GM19324 (cell line): ENCODE data around the gene GALNTL6.
A peak's percentile ranks its signal among the peaks of the same experiment; 100 is the strongest.
"Not testable (repeated sequence)": the region's sequence is repeated elsewhere in the genome, so short reads cannot be mapped to it uniquely, and the experiment has no call there.

Experiments
- ATAC-seq: cut with Tn5 transposase; IDR thresholded peaks from one replicate; pipeline ENCODE4 v1.9.1; 2021; ENCODE audit warnings: mild to moderate bottlenecking, moderate library complexity; ENCODE audit not compliant: unreplicated experiment, low FRiP score

Gene GALNTL6

GRCh38 chr4:172778583-172778982, 965.4 kb downstream of the GALNTL6 start:
- ATAC-seq: no peak

- ATAC-seq: no peak
Observed at GRCh38 chr4:172780566-172781081, 967.4 kb downstream of the GALNTL6 start.

GRCh38 chr4:172785613-172786012, 972.4 kb downstream of the GALNTL6 start:
- no peak for ATAC-seq

GRCh38 chr4:172786039-172786792, 973.0 kb downstream of the GALNTL6 start:
- ATAC-seq: no peak

- ATAC-seq: no peak
Observed at GRCh38 chr4:172787111-172787510, 973.9 kb downstream of the GALNTL6 start.

- no peak for ATAC-seq
Observed at GRCh38 chr4:172791841-172792240, 978.6 kb downstream of the GALNTL6 start.

GRCh38 chr4:172793565-172794306, 980.5 kb downstream of the GALNTL6 start:
- ATAC-seq: no peak

GRCh38 chr4:172794307-172794703, 981.1 kb downstream of the GALNTL6 start:
- no peak for ATAC-seq

- not testable (repeated sequence) for ATAC-seq
Observed at GRCh38 chr4:172797281-172797680, 984.1 kb downstream of the GALNTL6 start.

- ATAC-seq: no peak
Observed at GRCh38 chr4:172802032-172802431, 988.8 kb downstream of the GALNTL6 start.

GRCh38 chr4:172806841-172807240, 993.6 kb downstream of the GALNTL6 start:
- ATAC-seq: no peak

GRCh38 chr4:172808196-172808595, 995.0 kb downstream of the GALNTL6 start:
- ATAC-seq: no peak

GRCh38 chr4:172809319-172809718, 996.1 kb downstream of the GALNTL6 start:
- no peak for ATAC-seq

GRCh38 chr4:172813359-172813923, 1000.2 kb downstream of the GALNTL6 start:
- ATAC-seq: peak; percentile 82

GRCh38 chr4:172815499-172816164, 1002.4 kb downstream of the GALNTL6 start:
- no peak for ATAC-seq

GRCh38 chr4:172818901-172819300, 1005.7 kb downstream of the GALNTL6 start:
- no peak for ATAC-seq

- no peak for ATAC-seq
Observed at GRCh38 chr4:172819353-172819752, 1006.1 kb downstream of the GALNTL6 start.

- no peak for ATAC-seq
Observed at GRCh38 chr4:172822331-172822730, 1009.1 kb downstream of the GALNTL6 start.

- no peak for ATAC-seq
Observed at GRCh38 chr4:172826346-172826745, 1013.1 kb downstream of the GALNTL6 start.

GRCh38 chr4:172826861-172827260, 1013.7 kb downstream of the GALNTL6 start:
- no peak for ATAC-seq

- no peak for ATAC-seq
Observed at GRCh38 chr4:172830295-172830764, 1017.1 kb downstream of the GALNTL6 start.
